ENCODE measurements around the gene CARMIL1.
"Not testable (repeated sequence)": the region's sequence is repeated elsewhere in the genome, so short reads cannot be mapped to it uniquely, and the experiment has no call there.

Gene CARMIL1

GRCh38 chr6:25578538-25578937, 299.4 kb downstream of the CARMIL1 start:
- no peak for DNase-seq (ENCODE audit: low read depth)

- DNase-seq (ENCODE audit: low read depth), result no peak
These were observed 300.3 kb downstream of the CARMIL1 start for GRCh38 chr6:25579391-25579883.

DNA sequence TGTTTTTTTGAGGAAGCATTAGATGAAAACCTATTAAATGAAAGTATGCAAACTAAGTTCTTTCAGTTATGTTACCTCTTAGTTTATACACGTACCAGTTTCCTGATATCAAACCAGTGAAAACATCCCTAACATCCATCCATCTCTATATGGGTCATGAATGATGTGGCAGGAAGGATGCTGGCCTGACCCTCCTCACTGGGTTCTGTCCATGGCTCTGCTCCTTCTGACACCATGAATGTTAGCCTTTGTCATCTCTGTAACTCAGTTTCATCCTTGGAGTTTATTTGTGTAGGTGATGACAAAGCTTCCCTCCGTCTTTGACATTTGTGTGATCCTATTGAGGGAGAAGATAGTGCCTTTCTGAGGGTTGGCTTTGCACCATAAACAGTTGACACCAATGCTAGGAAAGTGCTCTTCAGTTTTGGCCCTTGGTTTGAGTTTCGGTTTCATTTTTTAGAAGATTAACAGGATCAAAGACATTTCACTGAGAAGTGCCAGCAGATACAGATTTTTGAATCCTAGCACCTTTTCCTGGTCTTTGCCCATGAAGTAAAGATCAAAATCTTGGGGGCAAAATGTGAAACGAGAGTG, 300.8 kb downstream of the CARMIL1 start:
- no peak for DNase-seq (ENCODE audit: low read depth)

DNA sequence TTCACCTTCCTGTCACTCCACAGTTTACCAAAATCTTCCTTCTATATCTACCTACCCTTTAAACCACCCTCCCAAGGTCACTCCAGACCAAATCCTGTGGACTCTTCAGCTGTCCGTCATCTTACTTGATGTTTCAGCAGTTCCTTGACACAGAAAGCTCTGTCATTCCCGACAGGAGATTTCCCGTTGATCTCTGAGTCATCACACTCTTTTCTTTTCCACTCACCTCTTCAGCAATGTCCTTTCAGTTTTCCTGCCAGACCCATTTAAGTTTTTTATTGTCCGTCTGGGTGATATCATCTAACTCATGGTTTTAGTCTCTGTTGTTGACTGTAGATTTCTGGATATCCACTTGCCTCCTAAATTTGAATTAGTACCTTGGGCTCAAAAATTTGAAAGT, 302.9 kb downstream of the CARMIL1 start:
- no peak for DNase-seq (ENCODE audit: low read depth)

DNA sequence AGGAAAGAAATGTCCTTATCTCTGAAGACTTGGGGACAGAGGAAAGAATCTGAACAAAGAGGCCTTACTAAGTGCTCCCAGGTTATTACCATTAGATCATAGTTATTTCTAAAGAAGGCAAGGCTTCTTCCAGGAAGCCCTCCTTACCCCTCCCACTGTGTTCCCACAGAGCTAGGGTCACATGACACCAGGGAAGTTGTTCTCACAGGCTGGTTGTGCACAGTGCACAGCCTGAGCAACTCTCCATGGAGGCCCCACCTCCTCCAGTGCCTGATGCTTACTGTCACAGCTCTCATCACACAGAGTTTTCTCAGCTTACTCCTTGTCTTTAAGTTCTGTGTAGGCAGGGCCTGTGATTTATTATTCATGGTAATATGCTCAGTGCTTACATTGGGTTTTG, 303.9 kb downstream of the CARMIL1 start:
- no peak for DNase-seq (ENCODE audit: low read depth)

- no peak for DNase-seq (ENCODE audit: low read depth)
These were observed 304.7 kb downstream of the CARMIL1 start for GRCh38 chr6:25583906-25584305.

- DNase-seq (ENCODE audit: low read depth), result no peak
These were observed 306.1 kb downstream of the CARMIL1 start for GRCh38 chr6:25585225-25585624.

GRCh38 chr6:25586119-25586518, 306.9 kb downstream of the CARMIL1 start:
- not testable (repeated sequence) for DNase-seq (ENCODE audit: low read depth)

GRCh38 chr6:25586927-25587326, 307.8 kb downstream of the CARMIL1 start:
- no peak for DNase-seq (ENCODE audit: low read depth)

GRCh38 chr6:25590986-25591385, 311.8 kb downstream of the CARMIL1 start:
- no peak for DNase-seq (ENCODE audit: low read depth)

- no peak for DNase-seq (ENCODE audit: low read depth)
These were observed 318.0 kb downstream of the CARMIL1 start for GRCh38 chr6:25596928-25597818.

DNA sequence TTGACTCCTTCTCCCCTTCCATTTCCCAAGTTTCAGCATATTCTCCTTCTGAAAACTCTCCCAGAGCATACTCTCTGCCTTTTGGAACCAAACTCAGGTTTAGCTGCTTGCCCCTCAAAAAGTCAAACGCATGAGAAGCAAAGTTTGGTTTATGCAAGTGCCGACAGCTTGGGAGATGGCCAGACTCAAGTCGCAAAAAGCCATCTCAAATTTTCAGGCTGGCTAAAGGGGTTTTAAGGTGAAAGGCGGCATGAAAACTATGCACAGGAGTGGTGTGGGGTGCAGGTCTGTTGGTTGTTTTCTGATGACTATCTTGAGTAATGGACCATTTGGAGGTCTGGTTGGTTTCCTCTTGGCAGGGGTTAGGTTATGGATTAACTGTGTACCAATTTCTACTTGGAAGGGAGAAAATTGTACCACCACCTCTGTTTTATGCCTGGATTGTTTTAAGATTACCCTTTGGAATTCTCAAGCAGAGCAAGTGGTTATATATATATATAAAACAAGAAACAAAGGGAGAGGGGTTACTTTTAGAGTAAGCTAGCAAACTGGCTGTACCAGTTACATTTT, 320.4 kb downstream of the CARMIL1 start:
- DNase-seq (ENCODE audit: low read depth), result no peak

DNA sequence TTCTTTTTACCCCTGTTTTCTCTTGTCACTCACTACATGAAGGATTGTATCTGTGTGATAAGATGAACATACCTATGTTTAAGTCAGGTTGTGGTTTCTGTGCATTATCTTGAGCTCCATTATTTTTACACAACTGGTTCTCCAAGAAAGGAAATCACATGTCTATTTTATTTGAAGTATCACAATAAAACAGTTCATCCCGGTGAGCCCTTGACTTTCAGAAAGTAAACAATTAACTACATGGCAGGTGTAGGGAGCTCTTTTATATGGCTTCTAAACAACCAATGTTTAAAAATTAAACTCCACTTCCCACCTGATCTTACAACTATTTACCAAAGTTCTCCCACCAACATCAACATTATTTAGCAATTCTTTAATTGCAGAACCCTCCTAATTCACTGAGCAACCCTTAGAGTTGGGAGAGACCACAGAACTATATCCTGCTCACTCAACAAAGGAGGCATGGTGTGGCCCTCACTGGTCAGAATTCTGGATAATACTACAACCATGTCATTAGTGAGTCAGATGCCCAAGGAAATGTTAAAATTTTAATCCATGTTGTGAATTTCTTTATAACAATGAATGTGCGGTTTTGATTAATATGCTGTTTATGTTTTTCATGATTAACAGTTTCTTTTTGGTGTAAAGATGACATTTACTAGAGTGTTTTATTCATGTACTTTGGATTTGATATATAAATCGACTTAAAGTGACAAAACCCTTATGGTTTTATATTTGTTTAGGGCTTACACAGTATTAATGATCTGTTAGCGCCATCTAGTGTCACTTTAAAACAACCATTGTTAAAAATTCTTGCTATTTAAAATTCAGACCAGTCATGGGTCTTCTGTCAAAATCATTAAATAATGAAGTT, 322.9 kb downstream of the CARMIL1 start:
- no peak for DNase-seq (ENCODE audit: low read depth)

DNA sequence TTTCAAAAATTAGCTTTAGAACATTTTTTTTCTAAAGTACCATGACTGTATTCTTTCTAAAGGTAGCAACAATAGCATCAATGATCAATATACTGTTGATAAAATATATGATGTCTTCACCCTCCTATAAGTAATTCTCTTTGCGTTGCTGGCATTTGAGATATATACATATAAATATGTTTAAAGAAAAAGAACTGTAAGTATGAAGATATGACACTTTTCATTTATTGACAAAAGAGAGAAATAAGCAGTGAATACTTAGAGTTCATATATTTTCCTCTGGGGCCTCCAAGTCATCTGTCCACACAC, 323.5 kb downstream of the CARMIL1 start:
- no peak for DNase-seq (ENCODE audit: low read depth)

GRCh38 chr6:25603251-25603650, 324.1 kb downstream of the CARMIL1 start:
- no peak for DNase-seq (ENCODE audit: low read depth)

GRCh38 chr6:25606151-25606550, 327.0 kb downstream of the CARMIL1 start:
- DNase-seq (ENCODE audit: low read depth), result no peak

GRCh38 chr6:25608558-25609174, 329.5 kb downstream of the CARMIL1 start:
- DNase-seq (ENCODE audit: low read depth), result no peak

GRCh38 chr6:25612666-25613065, 333.5 kb downstream of the CARMIL1 start:
- no peak for DNase-seq (ENCODE audit: low read depth)

GRCh38 chr6:25613415-25613814, 334.2 kb downstream of the CARMIL1 start:
- no peak for DNase-seq (ENCODE audit: low read depth)

GRCh38 chr6:25614052-25614451, 334.9 kb downstream of the CARMIL1 start:
- no peak for DNase-seq (ENCODE audit: low read depth)

DNA sequence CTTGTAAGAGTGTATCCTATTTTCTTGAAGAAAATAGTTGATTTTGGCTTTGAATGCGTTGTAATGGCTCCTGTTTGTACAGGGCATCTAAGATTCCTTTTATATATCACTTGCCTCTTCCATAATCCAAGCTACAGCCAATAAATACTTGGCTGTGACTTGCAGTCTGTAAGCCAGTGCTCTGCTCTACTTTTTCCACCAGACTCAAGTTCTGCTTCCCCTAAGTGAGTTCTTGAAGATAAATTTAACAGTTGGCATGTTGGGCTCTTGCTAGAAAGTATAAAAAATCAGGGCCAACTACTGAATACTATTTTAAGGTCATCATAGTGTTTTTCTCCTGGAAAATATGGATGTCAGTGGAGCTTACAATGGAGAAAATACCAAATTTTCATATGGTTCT, 336.3 kb downstream of the CARMIL1 start:
- DNase-seq (ENCODE audit: low read depth), result no peak

DNA sequence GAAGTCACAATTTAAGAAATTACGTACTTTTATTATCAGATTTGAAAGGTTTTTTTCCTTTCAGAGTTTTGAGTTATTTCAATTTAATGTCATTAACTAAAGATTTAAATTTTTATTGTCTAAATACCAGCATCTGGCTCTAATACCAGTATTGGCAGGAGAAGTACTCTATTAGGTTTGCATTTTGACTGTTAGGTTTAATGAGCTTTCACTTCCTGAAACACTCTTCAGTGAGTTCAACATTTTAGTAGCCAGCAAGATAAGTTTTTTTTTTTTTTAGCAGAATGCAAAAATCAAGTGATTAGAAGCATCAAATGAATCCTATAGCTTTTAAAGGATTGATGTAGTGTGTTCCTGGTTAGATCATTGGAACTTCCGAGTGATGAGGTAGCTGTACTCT, 338.8 kb downstream of the CARMIL1 start:
- no peak for DNase-seq (ENCODE audit: low read depth)
